Prostate gland (tissue), 2 donors: Measurements from ENCODE around the gene EFR3B. TPM values are rescaled to one million over a fixed set of nuclear protein-coding genes. Genes with fewer than 3 reads are reported as not detected.
A peak's percentile ranks its signal among the peaks of the same experiment; 100 is the strongest.

Experiments used
- DNase-seq: peaks from one replicate; pipeline ENCODE4 v3.0.0-alpha.2; 2019; ENCODE audit warnings: low spot score
- H3K27ac ChIP-seq, 2 donors: fragments of 200-600 bp; sonication (generic); 2 replicates each; pipeline ENCODE4 v1.5.1; 2017 to 2019
- H3K27me3 ChIP-seq: fragments of 200-600 bp; sonication (generic); replicated peaks from 2 replicates; pipeline ENCODE4 v1.5.1; 2019; ENCODE audit not compliant: insufficient read depth
- H3K36me3 ChIP-seq, 2 donors: fragments of 200-600 bp; sonication (generic); 1 replicate in 1 of 2; 2 replicates in 1 of 2; pipeline versions ENCODE4 v1.5.1 to v1.8.1; 2017 to 2019
- H3K4me1 ChIP-seq: fragments of 200-600 bp; sonication (generic); replicated peaks from 2 replicates; pipeline ENCODE4 v1.5.1; 2019
- H3K4me3 ChIP-seq, 2 donors: fragments of 200-600 bp; sonication (generic); 2 replicates each; pipeline ENCODE4 v1.5.1; 2017 to 2019
- H3K9me3 ChIP-seq: fragments of 200-600 bp; sonication (generic); 2 replicates; pipeline ENCODE4 v1.5.1; 2017
- CTCF ChIP-seq, 4 experiments: fragments of 200-600 bp in 2 of 4; fragments of 450-650 bp in 2 of 4; sonication (generic) in 2 of 4; IDR thresholded peaks; 1 replicate in 3 of 4; 2 replicates in 1 of 4; pipeline ENCODE4 v1.5.1; 2016 to 2019; ENCODE audit warnings: antibody characterized with exemption in 4 of 4, mild to moderate bottlenecking in 2 of 4, moderate library complexity in 2 of 4
- POLR2A ChIP-seq: fragments of 450-650 bp; IDR thresholded peaks from one replicate; pipeline ENCODE4 v1.6.1; 2016; ENCODE audit warnings: antibody characterized with exemption, mild to moderate bottlenecking
- POLR2AphosphoS5 ChIP-seq: sonication (generic); formaldehyde crosslinking; IDR thresholded peaks from one replicate; pipeline ENCODE4 v1.6.1; 2017; ENCODE audit warnings: antibody characterized with exemption
- WGBS: methylation state at CpG from one replicate; pipeline ENCODE4 v1.1.5; 2018; 5-methylcytosine and 5-hydroxymethylcytosine counted together
- intact Hi-C: fragments of 100-400 bp; cut with DNase I; formaldehyde crosslinking; loops from one replicate; pipeline ENCODE4 v1.14.2; 2022
- total RNA-seq, 2 donors: library from RNA; depleted of rRNA; stranded (reverse); fragments of >200 nt; gene quantifications; one replicate each; pipeline ENCODE4 v1.1.0, GENCODE V29; 2016

The EFR3B gene
- total RNA-seq, 2 donors from 2014 or later, result 0.14 to 1.6 TPM

- DNase-seq, result no peak
- intact Hi-C loops, result loop anchor here (5.0 kb wide), 1 partner anchor 85 kb away; the partner anchor contains the start of gene EFR3B
- TF ChIP-seq CTCF (IDR thresholded peaks at IDR 0.05), result no peak
- no peak for TF ChIP-seq POLR2A
- TF ChIP-seq POLR2AphosphoS5, result no peak
Observed at GRCh38 chr2:25127646-25128045, 85.8 kb downstream of the EFR3B start.

GRCh38 chr2:25129901-25130520, 88.1 kb downstream of the EFR3B start:
- Histone ChIP-seq H3K9me3 (no peaks in the 10 kb centered on the region), H3K4me1 (no peaks in the 10 kb centered on the region), H3K4me3 (no peak overlapping the region), H3K27me3 (no peaks in the 10 kb centered on the region), H3K27ac (no peak overlapping the region), H3K36me3 (no peaks in the 10 kb centered on the region)
- intact Hi-C loops, result loop anchor here (2.0 to 10.0 kb wide), 4 partner anchors 88 to 715 kb away; partner anchors contain the start of gene EFR3B
- no peak for DNase-seq
- TF ChIP-seq POLR2A (no peak), POLR2AphosphoS5 (no peak), CTCF (IDR thresholded peaks at IDR 0.05) (no peak)
- 83% methylated on average over 13 of the region's 15 CpGs for WGBS

More at GRCh38 chr2:25127646-25128045, 85.8 kb downstream of the EFR3B start:
- WGBS, result 66% methylated on average over 5 of the region's 5 CpGs
- Histone ChIP-seq H3K27ac (no peak overlapping the region), H3K9me3 (no peaks in the 10 kb centered on the region), H3K4me1 (no peaks in the 10 kb centered on the region), H3K36me3 (no peaks in the 10 kb centered on the region), H3K27me3 (no peaks in the 10 kb centered on the region), H3K4me3 (no peak overlapping the region)

GRCh38 chr2:25131253-25131566, 89.3 kb downstream of the EFR3B start:
- intact Hi-C loops, result loop anchor here (2.0 to 10.0 kb wide), 3 partner anchors 158 to 716 kb away; no protein-coding TSS in a partner anchor
- DNase-seq, result no peak
- no peaks in the 10 kb centered on the region for H3K36me3 ChIP-seq
- H3K4me1 ChIP-seq, result no peaks in the 10 kb centered on the region
- H3K9me3 ChIP-seq, result no peaks in the 10 kb centered on the region
- H3K27me3 ChIP-seq, result no peaks in the 10 kb centered on the region
- no peak overlapping the region for H3K27ac ChIP-seq
- 78% methylated on average over 21 of the region's 24 CpGs for WGBS
- TF ChIP-seq POLR2AphosphoS5 (no peak), CTCF (IDR thresholded peaks at IDR 0.05) (no peak), POLR2A (no peak)
- H3K4me3 ChIP-seq, result peak overlapping the region in 1 of 2 donors; percentile 20

- H3K27me3 ChIP-seq, result no peaks in the 10 kb centered on the region
- no peak overlapping the region for H3K27ac ChIP-seq
- intact Hi-C loops, result loop anchor here (2.0 to 10.0 kb wide), 3 partner anchors 159 to 717 kb away; no protein-coding TSS in a partner anchor
- no peak for DNase-seq
- no peak for TF ChIP-seq POLR2AphosphoS5
- peak overlapping the region; percentile 6 to 20 for H3K4me3 ChIP-seq
- no peaks in the 10 kb centered on the region for H3K4me1 ChIP-seq
- no peaks in the 10 kb centered on the region for H3K36me3 ChIP-seq
- H3K9me3 ChIP-seq, result no peaks in the 10 kb centered on the region
- WGBS, result 24% methylated on average over 36 of the region's 53 CpGs
Observed at GRCh38 chr2:25131567-25132298, 89.9 kb downstream of the EFR3B start.

- 43% methylated on average over 9 of the region's 9 CpGs for WGBS
- no peak for DNase-seq
- TF ChIP-seq POLR2AphosphoS5 (no peak), CTCF (IDR thresholded peaks at IDR 0.05) (no peak), POLR2A (no peak)
- Histone ChIP-seq H3K4me3 (peak overlapping the region in 1 of 2 donors; percentile 20), H3K36me3 (no peaks in the 10 kb centered on the region), H3K4me1 (no peaks in the 10 kb centered on the region), H3K27ac (no peak overlapping the region), H3K27me3 (no peaks in the 10 kb centered on the region), H3K9me3 (no peaks in the 10 kb centered on the region)
- intact Hi-C loops, result loop anchor here (10.0 kb wide), 2 partner anchors 297 to 717 kb away; no protein-coding TSS in a partner anchor
Observed at GRCh38 chr2:25132299-25132635, 90.4 kb downstream of the EFR3B start.
